GM19372 (cell line): ENCODE measurements around the gene SLC5A9.
"Not testable (repeated sequence)": the region's sequence is repeated elsewhere in the genome, so short reads cannot be mapped to it uniquely, and the experiment has no call there.

Source experiments
- ATAC-seq: cut with Tn5 transposase; IDR thresholded peaks from one replicate; pipeline ENCODE4 v1.9.1; 2021; ENCODE audit warnings: mild to moderate bottlenecking, low read depth, moderate library complexity; ENCODE audit not compliant: unreplicated experiment

The SLC5A9 gene

GRCh38 chr1:48235652-48236051 lies 13.1 kb downstream of the SLC5A9 start:
- ATAC-seq, result no peak

- no peak for ATAC-seq
Measured at GRCh38 chr1:48236716-48237470, 14.4 kb downstream of the SLC5A9 start.

GRCh38 chr1:48242141-48242736 lies 19.7 kb downstream of the SLC5A9 start:
- no peak for ATAC-seq

GRCh38 chr1:48245106-48245505 lies 22.6 kb downstream of the SLC5A9 start:
- no peak for ATAC-seq

- ATAC-seq, result no peak
Measured at GRCh38 chr1:48246727-48247126, 24.2 kb downstream of the SLC5A9 start.

- ATAC-seq, result no peak
Measured at GRCh38 chr1:48248356-48248755, 25.8 kb downstream of the SLC5A9 start.

GRCh38 chr1:48249868-48250267 lies 27.4 kb downstream of the SLC5A9 start:
- ATAC-seq, result no peak

GRCh38 chr1:48250572-48250971 lies 28.1 kb downstream of the SLC5A9 start:
- ATAC-seq, result no peak

GRCh38 chr1:48251323-48251722 lies 28.8 kb downstream of the SLC5A9 start:
- ATAC-seq, result no peak

GRCh38 chr1:48251821-48252220 lies 29.3 kb downstream of the SLC5A9 start:
- no peak for ATAC-seq

- ATAC-seq, result no peak
Measured at GRCh38 chr1:48254254-48254653, 31.7 kb downstream of the SLC5A9 start.

- ATAC-seq, result no peak
Measured at GRCh38 chr1:48258106-48258505, 35.6 kb downstream of the SLC5A9 start.

- no peak for ATAC-seq
Measured at GRCh38 chr1:48261881-48262400, 39.4 kb downstream of the SLC5A9 start.

GRCh38 chr1:48263041-48263440 lies 40.5 kb downstream of the SLC5A9 start:
- ATAC-seq, result no peak

GRCh38 chr1:48266576-48266975 lies 44.1 kb downstream of the SLC5A9 start:
- no peak for ATAC-seq

- ATAC-seq, result not testable (repeated sequence)
Measured at GRCh38 chr1:48277437-48277836, 54.9 kb downstream of the SLC5A9 start.

- not testable (repeated sequence) for ATAC-seq
Measured at GRCh38 chr1:48282329-48282728, 59.8 kb downstream of the SLC5A9 start.

GRCh38 chr1:48284696-48285420 lies 62.3 kb downstream of the SLC5A9 start:
- ATAC-seq, result not testable (repeated sequence)

- ATAC-seq, result no peak
Measured at GRCh38 chr1:48285525-48285924, 63.0 kb downstream of the SLC5A9 start.

GRCh38 chr1:48291421-48291820 lies 68.9 kb downstream of the SLC5A9 start:
- no peak for ATAC-seq

GRCh38 chr1:48292706-48293105 lies 70.2 kb downstream of the SLC5A9 start:
- no peak for ATAC-seq
